HG03064 (cell line): ENCODE data around the gene TRAPPC3L.

ENCODE experiments used
- ATAC-seq: cut with Tn5 transposase; IDR thresholded peaks from one replicate; pipeline ENCODE4 v1.9.1; 2021; ENCODE audit warnings: low read depth; ENCODE audit not compliant: unreplicated experiment

TRAPPC3L gene

DNA sequence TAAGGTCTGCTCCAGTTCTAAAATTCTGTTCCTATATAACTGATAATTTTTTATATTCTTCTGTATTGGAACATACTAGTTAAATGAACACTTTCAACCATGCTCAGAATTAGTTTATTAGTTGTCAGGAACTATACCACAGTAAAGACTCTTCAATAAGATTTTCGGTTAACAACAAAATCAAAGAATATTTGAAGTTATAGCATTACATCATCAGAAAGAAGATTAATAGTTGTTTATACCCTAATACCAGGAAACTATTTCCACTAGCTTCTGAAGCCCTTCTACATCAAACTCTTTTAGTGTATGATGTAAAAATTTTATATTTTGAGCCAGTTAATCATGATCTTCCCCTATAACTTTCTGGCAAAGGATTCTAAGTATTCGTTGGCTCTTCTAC, 14.6 kb upstream of the TRAPPC3L start:
- no peak for ATAC-seq

DNA sequence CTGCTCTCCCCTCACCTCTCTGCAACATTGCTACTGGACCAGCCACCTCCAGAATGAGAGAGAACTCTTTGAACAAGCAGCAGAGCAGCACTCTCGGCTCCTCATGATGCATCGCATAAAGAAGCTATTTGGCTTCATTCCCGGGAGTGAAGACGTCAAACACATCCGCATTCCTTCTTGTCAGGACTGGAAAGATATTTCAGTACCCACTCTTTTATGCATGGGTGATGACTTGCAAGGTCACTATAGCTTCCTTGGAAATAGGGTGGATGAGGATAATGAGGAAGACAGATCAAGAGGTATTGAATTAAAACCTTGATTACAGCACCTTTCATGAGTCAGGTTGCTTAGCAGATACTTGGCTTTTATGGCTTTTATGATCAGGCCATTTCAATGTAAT, 12.4 kb upstream of the TRAPPC3L start:
- ATAC-seq, result no peak

DNA sequence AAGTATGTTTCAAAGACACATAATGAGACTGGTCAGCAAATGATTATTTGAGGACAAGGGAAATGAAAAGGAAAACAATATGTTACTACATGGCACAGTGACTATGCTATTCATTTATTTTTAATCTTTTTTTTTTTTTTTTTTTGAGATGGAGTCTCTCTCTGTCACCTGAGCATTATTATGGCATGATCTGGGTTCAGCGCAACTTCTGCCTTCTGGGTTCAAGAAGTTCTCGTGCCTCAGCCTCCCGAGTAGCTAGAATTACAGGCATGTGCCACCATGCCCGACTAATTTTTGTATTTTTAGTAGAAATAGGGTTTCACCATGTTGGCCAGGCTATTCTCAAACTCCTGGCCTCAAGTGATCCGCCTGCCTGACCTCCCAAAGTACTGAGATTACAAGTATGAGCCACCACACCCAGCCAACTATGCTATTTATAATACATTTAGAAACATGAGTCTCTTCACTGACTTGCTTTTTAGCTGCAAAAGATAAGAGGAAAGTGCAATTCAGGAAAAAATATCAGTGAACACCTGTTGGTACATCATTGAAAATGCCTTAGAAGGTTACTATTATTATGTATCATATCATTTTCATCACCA, 11.4 kb upstream of the TRAPPC3L start:
- ATAC-seq, result no peak

DNA sequence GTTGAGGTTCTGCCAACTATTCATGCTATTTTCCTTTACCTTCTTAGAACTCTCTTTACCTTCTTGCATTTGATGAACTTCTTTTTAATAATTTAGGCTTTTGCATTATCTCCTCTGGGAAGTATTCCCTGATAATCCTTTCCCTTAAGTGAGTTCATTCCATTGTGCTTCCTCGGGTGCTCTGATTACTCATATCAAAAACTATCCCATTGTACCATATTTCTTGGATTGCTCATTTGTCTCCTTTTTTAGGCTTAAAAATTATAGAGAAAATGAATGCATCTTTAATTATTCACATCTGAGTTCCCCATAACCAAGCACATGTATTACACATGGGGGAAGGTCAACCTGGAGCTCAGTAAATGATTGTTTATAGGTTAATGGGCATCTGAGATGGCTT, 10.6 kb upstream of the TRAPPC3L start:
- no peak for ATAC-seq

DNA sequence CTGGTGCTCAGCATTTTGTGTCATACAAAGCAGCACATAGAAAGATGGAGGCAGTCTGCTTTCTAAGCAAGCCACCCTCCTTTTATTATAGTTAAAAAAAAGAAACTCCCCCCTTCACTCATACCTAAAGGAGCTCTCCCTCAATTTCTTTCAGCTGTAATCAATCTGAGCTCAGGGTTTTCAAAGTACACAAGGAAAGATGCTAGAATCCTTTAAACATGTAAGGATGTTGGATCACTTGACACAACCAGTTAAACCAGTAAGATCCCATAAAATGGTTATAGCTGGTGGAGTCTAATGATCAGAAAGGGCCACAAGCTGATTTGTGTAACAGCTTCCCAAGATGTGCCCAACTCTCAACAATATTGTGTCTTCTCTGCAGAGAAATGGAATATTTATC, 8.0 kb upstream of the TRAPPC3L start, which contains the start of gene CALHM4:
TSS of gene CALHM4 (plus strand) at position 301 of the 400 bp plus-strand sequence. CDS start at position 344, 43 bp downstream.
- ATAC-seq, result no peak

DNA sequence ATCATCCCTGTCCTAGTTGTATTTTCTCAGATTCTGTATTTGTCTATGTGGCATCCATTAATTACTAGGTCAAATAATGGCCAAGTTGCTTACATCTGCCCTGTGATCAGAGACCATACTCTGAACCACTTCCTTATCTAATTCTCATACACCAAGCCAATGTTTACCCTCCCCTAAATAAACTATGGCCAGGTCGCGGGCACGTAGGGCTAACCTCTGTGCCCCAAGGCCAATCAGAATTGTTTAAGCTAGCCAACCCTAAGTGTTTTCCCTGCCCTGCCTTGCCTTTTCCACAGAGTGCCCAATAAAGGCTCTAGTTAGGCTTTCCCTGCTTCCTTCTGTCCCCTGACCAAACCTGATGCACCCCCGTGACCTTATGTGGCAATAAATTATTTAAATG, 5.3 kb upstream of the TRAPPC3L start:
- ATAC-seq, result no peak

DNA sequence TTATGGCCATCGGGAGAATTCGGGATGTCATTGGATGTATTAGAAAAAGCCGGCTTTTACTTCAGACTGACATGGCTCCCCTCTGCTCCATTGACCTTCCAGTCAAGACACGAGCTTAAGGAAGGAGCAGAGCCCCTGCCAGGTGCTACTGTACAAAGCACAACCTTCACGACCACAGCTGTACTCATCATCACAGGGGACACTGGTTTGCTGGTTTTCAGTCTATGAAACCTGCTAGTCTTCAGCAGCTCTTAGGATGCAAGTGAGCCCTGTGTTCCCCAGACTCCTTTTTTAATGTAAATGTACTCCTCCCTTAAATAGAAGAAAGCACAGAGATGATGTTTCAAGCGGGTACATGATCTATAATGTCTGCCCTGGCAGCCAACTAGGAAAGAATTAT, 1.9 kb upstream of the TRAPPC3L start:
- ATAC-seq, result no peak

GRCh38 chr6:116543149-116543548, 2.3 kb downstream of the TRAPPC3L start:
- no peak for ATAC-seq

GRCh38 chr6:116542426-116542825, 3.1 kb downstream of the TRAPPC3L start:
- no peak for ATAC-seq

GRCh38 chr6:116536216-116536621, 9.3 kb downstream of the TRAPPC3L start:
- ATAC-seq, result no peak

DNA sequence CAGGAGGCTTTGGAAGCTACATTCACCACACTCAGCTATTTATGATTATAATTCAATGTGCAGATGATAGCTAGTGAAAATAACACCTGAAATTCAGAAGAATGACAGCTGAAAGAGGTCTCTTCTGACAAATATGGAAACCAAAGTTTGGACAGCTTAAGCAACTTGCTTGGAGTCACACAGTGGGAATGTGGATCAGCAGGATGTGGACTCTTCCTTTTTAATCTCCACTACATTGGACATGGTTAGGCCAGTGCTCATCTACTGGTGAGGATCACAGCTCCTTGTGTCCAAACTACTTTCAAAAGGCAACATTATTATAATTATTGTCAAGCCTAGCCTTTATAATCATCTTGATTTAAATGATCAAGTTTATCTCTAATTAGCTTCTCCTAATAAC, 10.4 kb downstream of the TRAPPC3L start:
- no peak for ATAC-seq

DNA sequence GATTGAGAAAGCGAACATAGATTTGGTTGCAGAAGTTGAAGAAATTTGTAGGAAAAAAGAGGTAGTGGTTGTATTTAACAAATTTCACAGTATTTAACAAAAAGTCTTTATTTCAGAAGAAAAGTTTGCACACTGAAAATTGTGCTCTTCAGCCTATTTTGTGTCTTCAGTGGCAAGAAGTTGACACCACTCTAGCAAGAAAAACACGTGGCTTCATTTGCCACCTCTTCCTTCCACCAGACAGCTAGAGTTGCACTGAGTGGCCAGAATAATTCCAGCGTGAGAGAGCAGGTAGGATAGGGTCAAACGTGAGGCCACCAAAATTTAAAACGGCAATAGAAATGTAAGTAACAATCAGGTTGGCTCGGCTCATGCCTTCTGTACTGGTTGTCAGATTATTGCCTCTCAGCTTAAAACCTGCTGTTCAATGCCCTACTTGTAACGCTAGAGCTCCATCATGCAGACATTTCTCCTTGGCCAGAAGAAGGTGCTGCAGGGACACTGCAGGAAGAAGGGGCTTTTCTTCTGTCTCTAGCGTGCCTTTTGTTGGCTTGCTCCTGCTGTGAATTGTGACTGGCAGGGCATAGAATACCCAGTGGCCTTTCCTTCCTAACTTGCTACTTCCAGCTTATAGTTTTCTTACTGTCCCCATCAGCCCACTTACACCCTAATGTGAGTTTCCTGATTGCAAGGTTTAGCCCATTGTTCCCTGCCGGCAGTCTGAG, 12.1 kb downstream of the TRAPPC3L start:
- no peak for ATAC-seq

DNA sequence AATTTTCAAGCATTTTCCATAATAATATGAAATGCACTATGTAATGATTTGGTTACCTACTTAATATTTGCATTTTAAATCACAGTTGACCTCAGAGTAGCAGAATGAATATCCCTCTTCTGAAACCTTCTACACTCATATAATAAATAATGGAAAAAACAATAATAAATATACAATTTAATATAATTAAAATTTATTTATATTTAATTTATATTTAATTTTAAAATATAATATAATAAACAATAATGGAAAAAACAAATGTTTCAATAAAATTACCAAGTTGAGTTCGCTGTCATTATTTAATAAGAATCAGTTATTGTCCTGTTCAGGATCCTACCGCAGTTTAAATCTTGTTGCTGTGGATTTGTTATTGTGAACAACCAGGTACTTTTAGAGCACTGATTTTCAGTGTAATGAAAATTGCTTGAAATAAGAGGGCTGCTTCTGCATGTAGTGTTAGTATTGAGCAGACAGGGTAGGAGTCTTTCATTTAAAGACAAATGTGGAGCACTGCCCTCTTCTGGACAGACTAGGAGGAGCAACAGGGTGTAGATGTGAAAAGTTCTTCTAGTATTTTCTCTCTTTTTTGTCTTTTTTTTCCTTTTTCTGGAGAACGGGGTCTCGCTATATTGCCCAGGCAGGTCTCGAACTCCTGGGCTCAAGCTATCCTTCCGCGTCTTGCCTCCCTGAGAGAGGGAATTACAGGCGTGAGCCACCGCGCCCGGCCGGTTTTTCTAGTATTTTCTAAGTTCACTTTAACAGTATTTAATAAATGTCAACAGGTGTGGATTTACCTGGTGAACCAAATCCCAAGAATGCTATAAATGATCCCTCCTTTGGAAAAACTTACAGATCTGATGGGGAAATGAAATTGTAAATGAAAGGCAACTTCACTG, 13.6 kb downstream of the TRAPPC3L start:
- ATAC-seq, result no peak

- no peak for ATAC-seq
Observed at GRCh38 chr6:116530436-116530835, 15.0 kb downstream of the TRAPPC3L start.

- ATAC-seq, result no peak
Observed at GRCh38 chr6:116529466-116530290, 15.8 kb downstream of the TRAPPC3L start.

DNA sequence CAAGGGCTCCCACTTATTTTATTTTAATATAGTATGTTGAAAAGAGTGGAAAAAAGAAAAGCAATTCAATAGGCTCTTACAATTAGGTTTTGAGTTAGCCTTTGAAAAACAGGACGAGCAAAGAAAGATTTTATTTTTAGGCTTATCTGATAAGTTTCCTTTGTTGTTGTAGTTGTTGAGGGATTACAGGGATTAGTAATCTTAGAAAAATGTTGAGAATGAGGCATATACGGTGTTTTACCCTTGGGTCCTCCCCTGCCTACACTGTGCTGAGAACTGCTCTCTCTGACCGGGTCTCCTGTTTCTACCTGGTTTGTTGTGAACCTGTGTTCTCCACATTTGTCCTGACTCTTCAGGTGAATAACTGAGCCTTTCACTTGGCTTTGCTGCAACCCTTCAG, 16.7 kb downstream of the TRAPPC3L start:
- ATAC-seq, result no peak

DNA sequence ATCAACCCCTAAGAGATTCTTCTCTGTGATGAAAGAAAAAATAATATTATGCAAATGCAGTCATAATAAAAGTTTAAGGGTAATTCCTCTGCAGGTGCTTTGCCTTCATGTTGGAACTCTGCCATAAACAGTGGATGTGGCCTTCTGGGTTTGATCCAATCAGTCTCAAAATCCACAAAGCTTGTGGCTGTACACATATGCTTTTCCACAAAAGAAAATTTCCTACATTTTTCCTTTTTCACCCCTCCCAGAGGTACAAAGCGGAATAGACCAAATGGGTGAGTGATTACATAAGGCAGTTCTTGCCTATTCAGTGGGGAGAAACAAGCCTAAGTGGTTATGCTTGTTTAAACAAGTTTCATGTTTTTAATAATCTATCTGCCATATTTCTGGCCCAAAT, 17.4 kb downstream of the TRAPPC3L start:
- no peak for ATAC-seq

DNA sequence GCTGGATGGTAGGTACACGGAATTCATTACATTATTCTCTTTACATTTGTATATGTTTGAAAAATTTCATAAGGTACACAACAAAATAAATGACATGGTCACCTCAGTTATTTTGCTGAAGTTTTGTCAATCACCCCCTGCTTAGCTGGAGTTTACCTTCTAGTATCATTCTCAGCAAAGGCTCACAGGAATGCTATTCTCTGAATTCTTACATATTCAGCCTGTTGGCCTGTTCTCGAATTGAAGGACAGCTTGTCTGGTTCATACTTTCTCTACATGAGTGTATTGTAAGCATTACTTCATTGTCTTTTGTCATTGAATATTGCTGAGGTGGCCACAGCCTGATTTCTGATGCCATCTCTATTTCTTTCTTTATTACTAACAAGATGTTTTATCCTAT, 21.2 kb downstream of the TRAPPC3L start:
- ATAC-seq, result no peak

- no peak for ATAC-seq
Observed at GRCh38 chr6:116522896-116523295, 22.6 kb downstream of the TRAPPC3L start.

- ATAC-seq, result no peak
Observed at GRCh38 chr6:116518621-116519368, 26.7 kb downstream of the TRAPPC3L start.
